Measurements from ENCODE around the gene SPRED1. TPM values are rescaled to one million over a fixed set of nuclear protein-coding genes. Genes with fewer than 3 reads are reported as not detected.

Gene SPRED1
- total RNA-seq, 1 donor from 2014 or later: 8.7 TPM

DNA sequence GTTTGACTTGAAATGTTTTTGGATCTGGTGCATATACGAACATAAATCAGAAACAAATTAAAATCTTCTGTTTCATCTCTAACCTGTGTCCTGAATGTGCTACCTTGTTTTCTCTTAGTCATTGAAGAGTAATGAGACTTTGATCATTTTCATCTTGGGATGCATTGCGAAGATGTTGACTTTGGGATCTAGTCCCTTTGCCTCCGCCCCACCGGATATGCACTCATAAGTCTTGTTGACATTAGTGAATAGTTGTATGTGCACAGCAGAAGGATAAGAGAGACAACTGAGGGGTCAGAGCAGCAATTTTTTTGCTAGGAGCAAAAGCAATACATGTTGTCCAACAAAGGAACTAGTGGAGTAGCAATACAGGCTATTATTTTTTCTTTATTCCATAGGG, 35.9 kb upstream of the SPRED1 start:
- H3K27ac ChIP-seq (replicated peaks): no peak overlapping the region
- H3K4me3 ChIP-seq: no peak overlapping the region
- no peaks in the 10 kb centered on the region for H3K36me3 ChIP-seq
- intact Hi-C loops (cut with micrococcal nuclease): no loop called here
- DNase-seq: no peak
- H3K9me3 ChIP-seq (replicated peaks): no peaks in the 10 kb centered on the region
- H3K27me3 ChIP-seq (ENCODE audit: low read depth): no peaks in the 10 kb centered on the region
- no peak for TF ChIP-seq CTCF (IDR thresholded peaks at IDR 0.05; ENCODE audit: borderline replicate concordance)
- peaks cover 43% of the 10 kb centered on the region for H3K4me1 ChIP-seq

DNA sequence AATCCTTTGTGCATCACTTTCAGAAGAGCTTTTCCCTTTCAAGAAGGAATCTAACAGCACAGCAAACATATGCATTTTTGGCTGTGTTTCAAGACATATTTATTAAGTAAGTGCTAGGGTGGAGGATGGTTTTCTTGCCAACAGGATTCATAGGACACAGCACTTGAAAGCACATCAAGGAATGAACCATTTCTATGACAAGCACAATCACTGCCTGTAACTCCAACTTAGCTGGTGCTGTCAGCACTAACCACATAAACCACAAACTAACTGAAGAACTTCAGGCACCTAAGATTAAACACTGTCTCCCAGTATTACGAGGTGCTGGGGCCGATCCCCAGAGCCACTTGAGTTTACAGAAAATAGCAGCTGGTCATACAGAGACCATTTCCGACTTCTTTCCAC, 35.4 kb upstream of the SPRED1 start:
- H3K27ac ChIP-seq (replicated peaks): no peak overlapping the region
- peaks cover 47% of the 10 kb centered on the region for H3K4me1 ChIP-seq
- intact Hi-C loops (cut with micrococcal nuclease): no loop called here

GRCh38 chr15:38217788-38218609, 34.6 kb upstream of the SPRED1 start:
- intact Hi-C loops (cut with micrococcal nuclease): no loop called here
- Histone ChIP-seq H3K4me3 (no peak overlapping the region), H3K27me3 (ENCODE audit: low read depth) (no peaks in the 10 kb centered on the region), H3K4me1 (peaks cover 52% of the 10 kb centered on the region), H3K9me3 (replicated peaks) (no peaks in the 10 kb centered on the region), H3K27ac (replicated peaks) (no peak overlapping the region), H3K36me3 (no peaks in the 10 kb centered on the region)
- no peak for DNase-seq
- no peak for TF ChIP-seq CTCF (IDR thresholded peaks at IDR 0.05; ENCODE audit: borderline replicate concordance)

More for the DNA sequence above, 35.4 kb upstream of the SPRED1 start:
- TF ChIP-seq CTCF (IDR thresholded peaks at IDR 0.05; ENCODE audit: borderline replicate concordance): no peak
- no peak for DNase-seq
- Histone ChIP-seq H3K36me3 (no peaks in the 10 kb centered on the region), H3K4me3 (no peak overlapping the region), H3K27me3 (ENCODE audit: low read depth) (no peaks in the 10 kb centered on the region), H3K9me3 (replicated peaks) (no peaks in the 10 kb centered on the region)

DNA sequence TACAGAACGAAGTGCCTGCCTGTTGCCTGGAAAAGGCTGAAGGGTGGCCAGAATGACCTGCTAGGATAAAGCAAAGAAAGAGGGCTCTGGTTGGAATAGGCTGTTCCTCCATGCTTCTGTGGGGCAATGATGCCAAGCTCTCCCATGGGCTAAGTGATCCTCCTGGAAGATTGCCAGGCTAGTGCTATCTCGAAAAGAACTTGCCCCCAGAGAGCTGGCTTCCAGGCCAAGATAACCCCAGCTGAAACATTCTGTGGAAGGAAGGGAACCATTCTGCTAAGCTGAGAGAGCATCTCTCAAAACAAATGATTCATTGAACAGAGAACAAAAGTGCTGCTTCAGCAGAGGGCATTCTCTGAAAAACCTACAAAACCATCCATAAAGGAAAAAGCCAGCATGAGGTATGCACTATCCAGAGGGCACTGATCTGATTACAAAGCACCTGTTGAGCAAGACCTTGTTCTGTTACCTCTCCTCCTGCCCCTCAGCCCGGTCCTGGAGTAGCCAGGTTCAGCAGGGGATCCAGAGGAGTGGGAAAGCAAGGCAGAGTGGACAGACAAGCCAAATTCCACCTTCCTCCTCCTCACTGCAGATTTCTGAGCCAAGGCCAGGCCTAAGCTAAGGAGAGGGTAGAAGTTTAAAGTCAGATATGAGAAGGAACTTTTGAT, 31.9 kb upstream of the SPRED1 start:
- Histone ChIP-seq H3K36me3 (no peaks in the 10 kb centered on the region), H3K4me3 (no peak overlapping the region), H3K27ac (replicated peaks) (no peak overlapping the region), H3K27me3 (ENCODE audit: low read depth) (no peaks in the 10 kb centered on the region), H3K4me1 (peaks cover 48% of the 10 kb centered on the region), H3K9me3 (replicated peaks) (no peaks in the 10 kb centered on the region)
- DNase-seq: no peak
- no peak for TF ChIP-seq CTCF (IDR thresholded peaks at IDR 0.05; ENCODE audit: borderline replicate concordance)
- intact Hi-C loops (cut with micrococcal nuclease): no loop called here

DNA sequence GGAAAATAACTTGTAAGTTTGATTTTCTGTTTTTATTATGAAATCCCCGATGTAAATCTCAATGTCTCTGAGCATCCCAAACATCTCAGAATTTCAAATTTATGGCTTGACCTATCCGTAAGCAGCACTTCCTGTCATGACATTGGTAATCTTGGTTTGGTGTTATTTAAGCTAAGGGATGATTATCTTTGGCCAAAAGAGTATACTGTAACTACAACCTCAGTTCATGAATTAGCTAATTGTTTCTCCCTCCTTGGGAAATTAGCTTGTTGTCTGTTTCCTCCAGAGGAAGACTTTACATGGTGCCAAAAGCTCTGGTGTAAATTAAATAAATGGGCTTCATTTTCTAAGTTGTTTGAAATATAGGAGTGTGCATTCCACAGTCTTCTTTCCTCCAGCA, 28.1 kb upstream of the SPRED1 start:
- no peak for DNase-seq
- no peak overlapping the region for H3K4me3 ChIP-seq
- no peaks in the 10 kb centered on the region for H3K36me3 ChIP-seq
- H3K27ac ChIP-seq (replicated peaks): no peak overlapping the region
- intact Hi-C loops (cut with micrococcal nuclease): no loop called here
- peaks cover 42% of the 10 kb centered on the region for H3K4me1 ChIP-seq
- no peak for TF ChIP-seq CTCF (IDR thresholded peaks at IDR 0.05; ENCODE audit: borderline replicate concordance)
- no peaks in the 10 kb centered on the region for H3K9me3 ChIP-seq (replicated peaks)
- H3K27me3 ChIP-seq (ENCODE audit: low read depth): no peaks in the 10 kb centered on the region
